ENCODE data around the gene DSEL.

DSEL gene

DNA sequence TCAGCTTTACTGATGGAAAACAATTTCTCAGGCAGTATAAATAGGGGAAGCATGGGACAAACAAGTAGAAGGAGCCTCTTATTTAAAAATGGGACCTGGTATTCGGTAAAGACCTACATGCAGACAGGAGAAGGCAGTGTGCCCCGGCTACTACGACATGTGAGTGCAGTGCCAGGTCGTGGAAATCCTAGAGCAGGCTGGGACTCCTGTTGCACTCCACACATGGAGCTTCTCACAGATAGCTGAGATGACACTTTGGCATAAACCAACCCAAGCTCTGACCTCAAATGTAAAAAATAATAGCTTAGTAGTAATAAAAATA lies 885 bp upstream of the DSEL start:
- H2AFZ ChIP-seq (ENCODE audit: low read depth, low read length), result no peak overlapping the region
- H3K4me2 ChIP-seq (ENCODE audit: insufficient read depth, low read length), result no peak overlapping the region
- H3K27ac ChIP-seq (ENCODE audit: low read length), result no peak overlapping the region
- DNase-seq, result no peak
- H3K4me3 ChIP-seq (ENCODE audit: low read depth in 1 of 2, low read length in 2 of 2), result no peak overlapping the region
- H3K27me3 ChIP-seq (ENCODE audit: insufficient read depth, low read length, poor library complexity), result no peaks in the 10 kb centered on the region
- no peaks in the 10 kb centered on the region for H3K36me3 ChIP-seq (ENCODE audit: insufficient read depth, low read length)
- H3K79me2 ChIP-seq (ENCODE audit: insufficient read depth, low read length), result no peaks in the 10 kb centered on the region
- TF ChIP-seq, protein P1, sequence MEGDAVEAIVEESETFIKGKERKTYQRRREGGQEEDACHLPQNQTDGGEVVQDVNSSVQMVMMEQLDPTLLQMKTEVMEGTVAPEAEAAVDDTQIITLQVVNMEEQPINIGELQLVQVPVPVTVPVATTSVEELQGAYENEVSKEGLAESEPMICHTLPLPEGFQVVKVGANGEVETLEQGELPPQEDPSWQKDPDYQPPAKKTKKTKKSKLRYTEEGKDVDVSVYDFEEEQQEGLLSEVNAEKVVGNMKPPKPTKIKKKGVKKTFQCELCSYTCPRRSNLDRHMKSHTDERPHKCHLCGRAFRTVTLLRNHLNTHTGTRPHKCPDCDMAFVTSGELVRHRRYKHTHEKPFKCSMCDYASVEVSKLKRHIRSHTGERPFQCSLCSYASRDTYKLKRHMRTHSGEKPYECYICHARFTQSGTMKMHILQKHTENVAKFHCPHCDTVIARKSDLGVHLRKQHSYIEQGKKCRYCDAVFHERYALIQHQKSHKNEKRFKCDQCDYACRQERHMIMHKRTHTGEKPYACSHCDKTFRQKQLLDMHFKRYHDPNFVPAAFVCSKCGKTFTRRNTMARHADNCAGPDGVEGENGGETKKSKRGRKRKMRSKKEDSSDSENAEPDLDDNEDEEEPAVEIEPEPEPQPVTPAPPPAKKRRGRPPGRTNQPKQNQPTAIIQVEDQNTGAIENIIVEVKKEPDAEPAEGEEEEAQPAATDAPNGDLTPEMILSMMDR (IDR thresholded peaks at IDR 0.05; ENCODE audit: borderline replicate concordance, extremely low read depth, low read length, poor library complexity, severe bottlenecking), result no peak
- H3K9ac ChIP-seq (ENCODE audit: low read depth, low read length), result no peak overlapping the region
- ATAC-seq (ENCODE audit: insufficient read depth, low read depth), result no peak
- no peaks in the 10 kb centered on the region for H3K9me3 ChIP-seq (ENCODE audit: insufficient read depth, low read length, severe bottlenecking)
- H3K4me1 ChIP-seq (ENCODE audit: insufficient read depth, low read length), result no peaks in the 10 kb centered on the region
- no peaks in the 10 kb centered on the region for H4K20me1 ChIP-seq (ENCODE audit: insufficient read depth, low read length)

DNA sequence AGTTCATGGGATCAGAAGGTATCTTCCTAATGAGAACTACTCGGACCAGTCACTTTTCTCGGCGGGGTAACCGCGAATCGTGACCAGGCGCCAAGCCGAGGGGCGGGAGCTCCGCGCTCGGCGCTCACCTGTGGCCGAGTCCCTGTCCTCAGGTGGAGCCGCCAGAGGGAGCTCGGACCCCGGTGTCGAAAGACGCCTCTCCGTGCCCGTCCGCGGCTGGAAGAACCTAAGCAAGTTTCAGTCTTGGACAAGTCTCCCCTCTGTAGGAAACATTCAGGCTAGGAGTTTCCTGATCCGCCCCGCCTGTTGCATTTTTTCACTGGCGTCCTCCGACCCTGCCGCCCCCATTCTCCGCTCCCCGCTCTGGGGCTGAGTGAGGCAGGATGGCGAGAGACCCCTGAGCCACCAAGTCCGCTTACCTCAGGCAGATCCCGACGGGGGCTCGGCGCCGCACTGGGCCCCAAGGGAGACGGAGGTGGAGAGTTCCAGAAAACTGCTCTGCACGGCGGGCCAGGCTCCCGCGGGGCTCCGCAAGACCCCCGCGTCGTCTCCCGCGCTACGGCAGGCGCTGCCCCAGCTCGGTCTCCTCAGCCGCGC lies 480 bp downstream of the DSEL start:
- H3K27ac ChIP-seq (ENCODE audit: low read length), result no peak overlapping the region
- H3K9ac ChIP-seq (ENCODE audit: low read depth, low read length), result no peak overlapping the region
- H3K4me1 ChIP-seq (ENCODE audit: insufficient read depth, low read length), result no peaks in the 10 kb centered on the region

DNA sequence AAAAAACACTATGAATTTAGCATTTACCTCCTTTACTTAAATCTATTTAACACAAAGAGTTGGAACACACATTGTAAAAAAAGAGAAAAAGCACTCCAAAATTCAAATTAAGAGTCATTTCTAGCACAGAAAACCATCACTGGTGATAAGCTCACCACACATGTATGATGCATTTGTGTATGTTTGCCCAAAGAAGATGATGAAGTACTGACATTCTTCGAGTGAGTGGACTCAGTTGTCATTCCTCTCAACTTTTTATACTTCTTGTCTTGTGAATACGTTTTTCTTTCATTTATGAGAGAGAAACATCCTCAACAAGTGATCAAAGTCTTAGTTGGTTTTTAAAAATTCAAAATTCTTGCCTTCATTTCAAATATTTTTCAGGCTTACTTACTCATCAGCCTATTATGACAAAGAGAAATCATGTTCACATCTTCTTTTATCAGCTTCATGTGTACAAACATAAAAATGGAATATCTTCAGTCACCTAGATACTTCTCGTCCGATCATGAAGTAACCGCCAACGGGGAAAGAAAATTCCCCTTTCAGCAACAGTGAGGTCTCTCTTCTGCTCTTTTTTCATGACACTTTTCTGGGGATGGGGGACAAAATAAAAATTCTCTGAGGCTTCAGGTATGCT lies 1.5 kb downstream of the DSEL start:
- H3K9ac ChIP-seq (ENCODE audit: low read depth, low read length), result no peak overlapping the region
- H3K27ac ChIP-seq (ENCODE audit: low read length), result no peak overlapping the region
- no peaks in the 10 kb centered on the region for H3K9me3 ChIP-seq (ENCODE audit: insufficient read depth, low read length, severe bottlenecking)
- no peaks in the 10 kb centered on the region for H3K36me3 ChIP-seq (ENCODE audit: insufficient read depth, low read length)
- H3K4me1 ChIP-seq (ENCODE audit: insufficient read depth, low read length), result no peaks in the 10 kb centered on the region
- H4K20me1 ChIP-seq (ENCODE audit: insufficient read depth, low read length), result no peaks in the 10 kb centered on the region
- H3K4me2 ChIP-seq (ENCODE audit: insufficient read depth, low read length), result no peak overlapping the region
- no peak overlapping the region for H2AFZ ChIP-seq (ENCODE audit: low read depth, low read length)
- no peaks in the 10 kb centered on the region for H3K79me2 ChIP-seq (ENCODE audit: insufficient read depth, low read length)
- TF ChIP-seq EZH2 (IDR thresholded peaks at IDR 0.05; ENCODE audit: borderline replicate concordance, low read depth, low read length, severe bottlenecking), result no peak
- TF ChIP-seq, protein P1 (IDR thresholded peaks at IDR 0.05; ENCODE audit: borderline replicate concordance, extremely low read depth, low read length, poor library complexity, severe bottlenecking), result no peak
- no peak for ATAC-seq (ENCODE audit: insufficient read depth, low read depth)
- no peak for DNase-seq
- H3K27me3 ChIP-seq (ENCODE audit: insufficient read depth, low read length, poor library complexity), result no peaks in the 10 kb centered on the region
- H3K4me3 ChIP-seq (ENCODE audit: low read depth in 1 of 2, low read length in 2 of 2), result no peak overlapping the region

More for the DNA sequence above, 480 bp downstream of the DSEL start:
- no peaks in the 10 kb centered on the region for H3K36me3 ChIP-seq (ENCODE audit: insufficient read depth, low read length)
- no peak overlapping the region for H3K4me2 ChIP-seq (ENCODE audit: insufficient read depth, low read length)
- TF ChIP-seq, protein P1 (IDR thresholded peaks at IDR 0.05; ENCODE audit: borderline replicate concordance, extremely low read depth, low read length, poor library complexity, severe bottlenecking), result no peak
- TF ChIP-seq EZH2 (IDR thresholded peaks at IDR 0.05; ENCODE audit: borderline replicate concordance, low read depth, low read length, severe bottlenecking), result no peak
- no peaks in the 10 kb centered on the region for H4K20me1 ChIP-seq (ENCODE audit: insufficient read depth, low read length)
- no peak for ATAC-seq (ENCODE audit: insufficient read depth, low read depth)
- H2AFZ ChIP-seq (ENCODE audit: low read depth, low read length), result no peak overlapping the region
- no peaks in the 10 kb centered on the region for H3K27me3 ChIP-seq (ENCODE audit: insufficient read depth, low read length, poor library complexity)
- no peaks in the 10 kb centered on the region for H3K79me2 ChIP-seq (ENCODE audit: insufficient read depth, low read length)
- no peaks in the 10 kb centered on the region for H3K9me3 ChIP-seq (ENCODE audit: insufficient read depth, low read length, severe bottlenecking)
- no peak overlapping the region for H3K4me3 ChIP-seq (ENCODE audit: low read depth in 1 of 2, low read length in 2 of 2)
- DNase-seq, result no peak

Data from DND-41 (cell line).